HL-60/S4 treated with phorbol 12-myristate 13-acetate at 8.2 ng/mL for 4 days and 3 days (cell line): Measurements from ENCODE around the gene ITGB2.

Experiments used
- in situ Hi-C: fragments of 300-500 bp; cut with MboI; formaldehyde crosslinking; loops from 2 replicates; pipeline ENCODE4 v1.15.0; 2022; ENCODE audit warnings: low sequenced_read_pairs

Gene ITGB2

DNA sequence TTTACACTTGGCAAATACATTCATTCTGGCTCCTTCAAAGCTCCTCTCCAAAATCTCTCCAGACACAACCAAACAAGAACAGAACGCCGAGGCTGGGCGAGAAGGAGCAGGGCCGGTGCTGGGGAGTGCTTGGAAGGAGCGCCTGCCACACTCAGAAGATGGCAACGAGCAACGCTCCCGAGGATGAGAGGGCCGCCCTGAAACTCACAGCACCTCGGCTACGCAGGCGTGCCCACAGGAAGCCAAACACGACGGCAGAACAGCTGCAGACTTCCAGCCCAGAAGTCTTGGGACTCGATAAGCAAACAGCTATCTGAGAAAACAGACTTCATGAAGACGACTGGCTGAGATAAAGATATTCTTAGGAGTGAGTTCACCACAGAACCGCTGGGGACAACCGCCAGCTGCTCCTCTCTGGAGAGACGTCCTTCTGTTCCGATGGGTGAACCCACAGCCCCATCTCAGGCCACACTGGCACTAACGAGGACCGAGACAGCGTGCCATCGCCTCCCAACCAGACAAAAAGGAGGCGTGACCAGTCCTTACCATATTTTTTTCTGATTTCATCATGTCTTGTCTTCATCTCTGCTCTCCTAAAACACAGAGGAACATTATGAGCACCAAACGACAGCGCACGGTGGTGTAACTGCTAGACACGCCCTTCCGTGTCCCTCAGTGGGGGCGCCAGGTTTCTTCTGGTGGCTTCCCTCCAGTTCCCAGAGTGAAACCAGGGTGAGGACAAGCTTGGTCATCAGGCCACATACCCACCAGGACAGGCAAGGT, 65.8 kb downstream of the ITGB2 start:
- in situ Hi-C loops, result no loop called here

DNA sequence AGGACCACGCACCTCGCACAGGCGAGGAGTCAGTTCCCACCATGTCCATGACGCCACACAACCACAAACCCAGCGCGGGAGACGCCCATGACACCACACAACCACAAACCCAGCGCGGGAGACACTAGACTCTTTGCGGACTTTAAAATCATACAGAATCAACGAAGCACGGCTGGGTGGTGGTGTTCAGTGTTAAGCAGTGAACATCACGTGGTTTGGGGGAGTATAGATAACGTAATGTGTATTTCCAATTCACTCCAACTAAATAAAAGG, 66.4 kb downstream of the ITGB2 start:
- in situ Hi-C loops, result no loop called here

DNA sequence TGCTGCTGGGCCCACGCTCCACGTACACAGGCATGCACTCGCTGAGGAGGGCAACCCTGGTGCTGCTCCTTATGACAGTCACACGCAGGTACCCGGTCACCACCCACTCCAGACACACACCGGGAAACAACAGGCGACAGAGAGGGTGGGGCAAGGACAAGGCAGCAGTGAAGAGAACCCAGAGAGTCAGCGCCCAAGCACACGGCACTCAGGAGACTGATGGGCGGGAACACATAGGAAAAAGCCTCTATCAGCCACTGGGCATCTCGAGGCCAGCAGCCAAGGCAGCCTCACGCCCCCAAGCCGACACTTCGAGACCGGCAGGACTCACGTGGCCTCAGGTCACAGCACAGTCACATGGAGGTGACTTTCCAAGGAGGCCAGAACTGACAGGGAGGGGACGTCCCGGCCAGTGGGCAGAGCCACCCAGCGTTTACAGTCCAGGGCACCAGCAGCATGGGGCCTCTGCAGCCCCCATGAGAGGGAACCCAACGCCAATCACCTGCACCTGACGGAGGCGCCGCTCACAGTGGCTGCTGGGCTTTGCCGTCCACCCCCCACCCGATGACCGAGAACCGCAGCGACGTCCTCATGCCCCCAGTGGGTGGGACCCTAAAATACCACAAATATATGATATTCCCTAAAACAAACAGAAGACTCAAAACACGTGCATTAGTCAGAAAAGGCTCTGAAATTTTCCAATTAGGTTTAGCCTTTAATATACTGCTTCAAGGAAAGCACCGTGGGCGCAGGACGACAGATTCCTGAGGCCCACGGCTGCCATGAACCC, 66.9 kb downstream of the ITGB2 start:
- in situ Hi-C loops, result no loop called here

DNA sequence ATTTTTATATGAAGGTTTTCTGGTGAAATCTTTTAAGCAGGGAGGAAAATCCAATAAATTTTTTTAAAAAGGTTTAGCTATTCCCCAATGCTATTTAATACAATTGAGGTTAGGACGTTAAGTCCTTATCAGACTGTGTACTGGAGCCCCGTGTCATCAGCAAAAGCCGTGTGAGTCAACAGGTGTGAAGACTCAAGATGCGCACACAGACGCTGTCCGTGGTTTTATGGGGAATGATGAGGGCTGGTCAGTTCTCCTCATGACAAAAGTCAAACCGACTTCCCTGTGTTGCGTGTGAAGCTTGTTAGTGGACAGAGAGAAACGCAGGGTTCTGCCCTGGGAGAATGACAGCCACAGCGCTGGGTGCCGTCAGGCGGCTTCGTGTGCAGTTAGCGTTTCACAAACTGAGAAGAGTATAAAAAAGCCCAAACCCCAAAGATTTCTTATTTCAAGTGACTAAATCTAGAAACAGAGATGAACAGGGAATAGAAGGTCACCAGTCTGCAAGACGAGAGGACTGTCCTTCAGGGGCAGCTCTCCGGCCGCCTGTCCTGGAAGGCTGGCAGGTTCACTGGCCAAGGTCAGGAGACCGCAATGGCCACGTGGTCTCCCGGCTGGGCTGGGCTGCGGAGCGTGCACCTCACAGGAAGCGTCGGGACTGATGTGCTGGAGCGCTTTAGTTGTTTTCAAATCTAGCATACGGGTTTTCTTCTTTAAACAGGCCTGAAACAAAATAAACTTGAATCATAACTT, 69.6 kb downstream of the ITGB2 start:
- in situ Hi-C loops, result no loop called here

DNA sequence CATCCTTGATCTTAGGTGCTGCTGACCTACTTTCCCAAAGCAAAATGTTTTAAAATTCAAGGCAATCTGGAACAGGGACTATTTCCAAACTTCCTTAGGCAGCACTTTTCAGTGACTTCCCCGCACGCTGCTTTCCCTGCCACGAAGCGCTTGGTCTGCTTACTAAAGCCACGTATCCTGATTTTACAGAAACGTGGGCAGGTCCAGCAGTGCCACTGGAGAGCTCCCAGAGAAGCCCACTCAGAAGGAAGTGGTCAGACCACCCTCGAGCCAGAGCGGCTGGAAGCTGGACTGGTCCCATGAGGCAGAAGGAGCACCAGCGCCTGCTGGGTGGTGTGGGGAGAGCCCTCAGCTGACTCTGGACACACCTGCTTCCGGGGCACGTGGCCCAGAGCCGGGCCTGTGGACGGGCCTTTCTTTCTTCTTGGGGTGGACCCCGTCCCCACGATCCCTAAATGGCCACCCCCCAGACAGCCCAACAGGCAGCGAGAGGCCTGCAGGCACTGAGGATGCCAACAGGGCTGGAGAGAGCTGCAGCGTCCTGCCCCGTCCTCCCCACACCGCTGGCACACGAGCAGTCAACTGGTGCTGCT, 70.4 kb downstream of the ITGB2 start:
- in situ Hi-C loops, result no loop called here

DNA sequence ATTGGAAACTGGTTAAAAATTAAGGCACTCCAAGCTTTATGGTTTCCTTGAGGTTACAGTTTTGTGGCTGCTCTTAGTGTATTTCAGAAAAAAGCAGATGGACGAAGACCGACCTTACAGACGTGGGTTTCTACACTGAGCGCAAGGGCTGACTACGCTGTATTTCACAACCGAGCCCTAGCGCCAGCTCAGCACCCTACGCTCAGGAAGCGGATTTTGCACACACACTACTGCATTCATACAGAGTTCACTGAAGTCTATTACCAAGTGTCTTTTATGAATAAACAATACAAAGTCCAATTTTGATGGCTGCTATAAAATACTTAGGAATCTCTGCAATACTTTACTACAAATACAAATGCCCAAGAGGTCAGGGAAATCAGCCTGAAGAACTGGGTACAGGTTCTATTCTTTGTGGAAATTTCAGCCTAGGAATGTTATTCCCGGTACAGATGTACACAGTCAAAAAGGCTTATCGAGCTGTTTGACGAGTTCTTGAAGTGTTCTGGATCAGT, 71.0 kb downstream of the ITGB2 start:
- in situ Hi-C loops, result no loop called here

DNA sequence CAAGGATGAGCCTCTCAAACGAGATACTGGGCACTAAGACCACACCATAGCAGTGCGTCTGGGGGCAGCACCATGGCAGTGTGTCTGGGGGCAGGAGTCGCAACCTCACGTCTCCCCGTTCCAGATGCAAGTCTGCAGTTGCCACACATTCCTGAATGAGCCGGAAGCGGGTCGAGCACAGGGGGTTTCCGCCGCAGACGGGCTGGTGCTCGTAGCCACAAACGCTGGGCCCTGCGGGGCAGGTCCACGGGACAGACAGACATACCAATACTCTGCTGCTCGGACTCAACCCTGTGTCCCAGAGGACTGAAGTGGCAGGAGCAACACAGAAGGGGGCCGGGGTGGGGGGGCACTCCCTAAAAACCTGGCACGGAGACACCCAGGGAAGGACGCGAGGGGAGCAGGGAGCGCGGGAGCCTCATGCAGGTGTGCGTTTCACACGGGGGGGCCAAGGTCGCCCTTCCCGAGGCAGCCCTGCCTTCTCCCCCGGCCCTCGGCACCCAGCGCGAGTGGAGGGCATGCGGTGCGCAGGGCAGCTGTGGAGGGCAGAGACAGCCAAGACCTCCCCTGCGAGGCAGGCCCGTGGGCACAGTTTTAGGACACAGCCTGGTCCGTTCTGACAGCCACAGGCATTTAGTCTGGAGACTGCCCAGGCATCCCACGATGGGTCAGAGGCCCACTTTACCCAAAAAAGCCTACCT, 71.7 kb downstream of the ITGB2 start:
- in situ Hi-C loops, result no loop called here

DNA sequence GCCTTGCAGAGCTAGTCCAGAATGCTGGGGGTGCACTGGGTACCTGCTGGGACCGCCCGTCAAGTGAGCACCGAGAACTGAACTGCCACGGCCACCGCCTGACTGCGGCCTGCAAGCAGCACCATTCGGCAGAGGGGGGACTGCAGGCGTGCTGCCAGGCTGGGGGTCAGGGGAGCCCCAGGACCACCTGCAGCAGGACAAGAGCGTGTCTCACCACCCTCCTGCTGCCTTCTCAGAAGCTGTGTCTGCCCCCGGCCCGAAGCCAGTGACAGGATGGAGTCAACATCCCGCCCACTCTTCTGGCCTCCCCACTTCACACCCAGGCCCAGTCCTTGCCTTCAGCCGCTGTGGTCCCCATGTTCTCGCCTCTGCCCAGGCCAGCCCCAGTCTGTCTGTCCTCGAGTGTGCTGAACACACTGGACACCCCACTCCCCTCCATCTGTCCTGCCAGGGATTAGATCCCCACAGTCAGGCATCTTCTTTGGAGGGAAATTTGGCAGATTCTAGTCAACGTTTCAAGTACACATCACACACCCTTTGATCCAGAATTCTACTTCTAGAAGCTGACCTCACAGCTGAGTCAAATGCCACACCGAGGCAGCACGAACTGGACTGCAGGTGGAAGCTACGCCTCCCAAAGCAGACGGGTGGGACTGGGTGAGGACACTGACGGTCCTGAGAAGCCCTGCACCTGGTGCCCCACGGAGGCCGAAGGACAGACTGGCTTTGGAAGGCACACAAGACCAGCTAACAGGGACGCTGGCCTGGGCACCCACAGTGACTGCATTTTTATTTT, 73.2 kb downstream of the ITGB2 start:
- in situ Hi-C loops, result no loop called here

DNA sequence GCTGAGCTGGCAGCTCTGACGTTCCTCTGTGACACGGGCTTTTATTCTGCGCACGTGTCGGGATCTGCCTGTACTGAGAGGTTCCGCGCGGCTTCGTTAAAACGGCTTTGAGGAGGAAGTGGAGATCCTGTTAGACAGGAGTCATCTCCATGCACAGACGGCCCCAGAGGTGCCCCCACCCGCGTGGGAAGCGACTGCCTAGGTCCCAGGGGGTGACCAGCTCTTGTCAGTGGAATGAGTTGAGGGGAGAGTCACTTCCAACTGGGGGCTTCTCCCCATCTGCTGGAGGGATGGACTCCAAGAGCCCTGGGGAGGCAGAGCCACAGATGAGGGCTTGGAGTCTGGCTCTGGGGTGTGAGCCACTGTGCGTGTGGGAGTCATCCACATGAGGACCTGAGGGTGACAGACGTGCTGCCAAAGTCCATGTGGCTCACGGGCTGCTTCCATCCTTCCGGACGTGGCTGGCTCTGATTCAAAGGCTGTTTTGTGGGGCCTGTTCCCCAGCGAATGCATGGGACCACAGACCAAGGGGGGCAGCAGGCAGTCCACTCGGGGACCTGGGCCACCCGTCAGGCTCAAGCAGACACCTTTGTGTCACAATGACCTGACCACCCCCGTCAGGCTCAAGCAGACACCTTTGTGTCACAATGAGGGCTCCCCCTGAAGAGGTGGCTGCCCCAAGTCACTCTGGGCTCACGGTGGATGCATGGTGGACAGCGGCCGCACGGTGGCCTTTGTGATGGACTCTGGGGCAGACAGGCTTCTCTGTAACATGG, 74.0 kb downstream of the ITGB2 start:
- in situ Hi-C loops, result no loop called here

DNA sequence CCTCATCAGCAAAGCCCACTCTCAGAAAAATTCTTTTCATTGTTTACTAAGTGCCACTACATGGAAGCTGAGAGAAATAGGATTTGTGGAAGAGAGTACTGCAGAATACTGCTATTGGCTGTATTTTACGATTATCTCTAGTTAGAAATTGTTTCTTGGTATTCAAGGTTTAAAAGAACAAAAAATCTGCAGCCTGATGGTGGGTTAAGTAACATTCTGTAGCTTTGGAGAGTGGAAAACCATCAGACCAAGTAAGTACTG, 74.5 kb downstream of the ITGB2 start:
- in situ Hi-C loops, result no loop called here

DNA sequence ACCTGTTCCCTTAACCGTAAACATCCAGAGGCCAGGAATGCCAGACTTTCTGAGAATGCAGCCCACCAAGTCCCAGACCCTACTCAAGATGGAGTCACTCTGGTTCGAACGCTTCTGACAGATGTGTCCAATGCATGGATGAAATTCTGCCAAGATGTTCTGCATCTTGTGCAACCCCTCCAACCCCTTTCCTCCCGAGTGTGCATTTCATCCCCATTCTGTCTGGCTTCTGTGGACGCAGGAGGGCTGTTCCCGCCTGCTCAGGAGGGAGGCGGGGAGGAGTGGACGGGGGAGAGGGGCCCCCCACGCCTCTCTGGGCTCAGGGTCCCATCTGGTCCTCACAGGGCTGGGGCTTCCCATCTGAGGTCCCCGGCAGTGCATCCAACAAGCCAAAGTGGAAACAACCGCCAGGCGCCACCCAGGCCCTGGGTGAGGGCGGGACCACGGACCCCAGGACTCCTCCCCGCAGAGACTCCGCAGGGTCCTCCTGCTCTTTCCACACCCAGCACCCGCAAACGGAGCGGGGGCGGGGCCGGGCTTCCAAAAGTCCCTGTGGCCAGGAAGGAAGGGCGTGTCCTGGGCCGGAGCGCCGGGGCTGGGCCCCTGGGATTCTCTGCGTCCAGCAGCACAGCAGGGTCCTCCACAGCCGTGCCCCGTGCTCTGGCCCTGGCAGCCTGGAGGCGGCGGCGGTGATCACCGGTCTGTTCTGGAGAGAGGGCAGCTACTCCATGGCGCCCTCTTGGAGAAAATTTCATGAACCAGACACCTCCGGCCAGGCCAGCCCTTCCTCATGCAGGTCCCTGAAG, 75.1 kb downstream of the ITGB2 start:
- in situ Hi-C loops, result no loop called here

DNA sequence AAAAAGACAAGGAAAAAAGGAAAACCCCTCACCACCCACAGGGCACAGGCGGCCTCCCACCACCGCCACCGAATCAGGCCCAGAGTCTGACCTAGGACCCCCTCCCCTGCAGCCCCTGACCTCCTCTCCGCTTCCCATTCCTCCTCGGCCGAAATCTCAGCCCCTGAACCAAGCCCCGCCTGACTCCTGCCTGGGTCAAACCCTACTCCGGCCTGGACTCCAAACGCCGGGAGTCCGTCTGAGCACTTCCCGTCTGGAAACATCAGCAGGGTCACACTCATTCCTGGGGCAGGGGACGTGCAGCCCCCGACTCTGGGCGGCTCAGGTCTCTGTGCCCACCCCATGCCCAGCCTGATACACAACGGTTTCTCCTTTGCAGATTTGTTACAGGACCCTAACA, 76.4 kb downstream of the ITGB2 start:
- in situ Hi-C loops, result no loop called here

DNA sequence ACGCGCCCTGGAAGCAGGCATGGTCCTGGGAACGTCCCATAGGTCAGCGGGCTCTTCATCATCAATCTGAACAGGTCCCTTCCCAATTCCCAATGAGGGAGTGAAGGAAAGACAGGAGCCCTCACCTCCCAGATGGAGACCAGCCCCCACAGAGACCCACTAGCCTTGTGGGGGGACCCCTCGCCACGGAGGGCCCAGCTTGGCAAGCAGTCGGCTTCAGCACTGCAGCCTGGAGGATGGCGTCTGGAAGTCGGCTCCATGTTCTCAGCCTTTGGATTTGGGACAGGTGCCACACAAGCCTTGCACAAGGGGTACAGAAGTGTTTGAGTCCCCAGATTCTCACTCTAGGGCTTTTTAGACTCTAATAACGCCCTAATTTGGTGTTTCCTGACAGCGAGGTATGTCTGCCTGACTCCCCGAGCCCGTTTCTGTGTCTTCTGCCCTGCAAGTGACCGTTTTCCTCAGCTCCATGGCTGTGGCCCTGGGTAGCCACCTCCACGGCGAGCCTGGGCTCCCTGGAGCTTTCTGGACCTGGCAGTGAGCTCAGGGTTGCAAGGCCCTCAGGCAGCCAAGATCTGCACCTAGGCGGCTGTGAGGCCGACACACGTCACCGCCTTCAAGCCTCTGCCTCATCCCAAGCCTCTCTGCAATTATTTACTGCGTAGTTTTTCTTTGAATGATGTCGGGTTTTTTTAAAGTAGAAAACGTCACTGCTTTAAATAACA, 77.8 kb downstream of the ITGB2 start:
- in situ Hi-C loops, result no loop called here

DNA sequence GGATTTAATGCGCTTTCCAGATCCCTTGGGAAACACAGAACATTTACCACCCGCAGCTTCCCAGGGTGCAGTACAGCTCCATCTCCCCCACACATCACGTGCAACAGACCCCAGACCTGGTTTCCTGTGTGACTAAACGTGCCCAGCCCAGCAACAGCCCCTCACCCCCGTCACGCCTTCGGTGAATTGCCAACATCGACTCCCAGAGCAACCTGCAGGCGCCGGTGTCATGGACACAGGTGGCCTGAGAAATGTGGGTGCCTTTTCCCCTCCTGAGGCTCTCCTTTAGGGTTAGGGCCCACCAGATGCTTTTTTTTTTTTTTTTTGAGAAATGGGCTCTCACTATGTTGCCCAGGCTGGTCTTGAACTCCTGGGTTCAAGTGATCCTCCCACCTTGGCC, 78.6 kb downstream of the ITGB2 start:
- in situ Hi-C loops, result no loop called here

DNA sequence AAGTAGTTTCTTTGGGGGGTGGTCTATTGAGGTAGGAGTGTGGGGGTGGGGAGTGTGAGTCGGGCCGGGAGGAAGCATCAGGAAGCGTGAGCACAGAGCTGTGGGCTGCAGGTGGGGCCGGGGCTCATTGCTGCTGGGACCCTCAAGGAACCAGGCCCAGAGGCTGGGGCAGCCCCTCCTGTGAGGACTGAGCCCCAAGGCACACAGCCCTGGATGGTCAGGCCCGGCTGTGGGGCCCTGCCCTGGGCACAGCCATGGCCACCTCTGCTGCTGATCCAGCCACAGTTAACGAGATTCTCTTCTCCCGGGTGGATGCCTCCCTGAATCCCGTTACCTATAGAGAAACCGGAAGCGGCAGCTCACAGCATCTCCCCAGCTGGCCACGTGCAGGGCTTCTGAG, 79.9 kb downstream of the ITGB2 start:
- in situ Hi-C loops, result no loop called here

DNA sequence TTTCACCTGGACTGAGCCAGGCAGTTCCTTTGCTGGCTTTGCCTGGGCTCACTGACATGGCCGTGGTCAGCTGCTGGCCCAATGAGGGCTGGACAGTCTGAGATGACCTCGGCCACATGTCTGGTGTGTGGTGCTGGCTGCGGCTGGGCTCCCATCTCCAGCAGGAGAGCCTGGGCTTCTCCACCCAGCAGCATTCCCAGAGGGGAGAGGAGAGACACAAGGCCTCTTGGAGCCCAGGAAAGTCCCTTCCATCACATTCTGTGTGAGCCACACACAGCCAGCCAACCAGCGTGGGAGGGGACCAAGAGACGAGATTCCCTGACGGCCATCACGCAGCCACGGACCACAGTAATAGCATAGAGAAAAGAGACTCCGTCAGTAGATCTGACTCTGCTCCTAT, 81.7 kb downstream of the ITGB2 start:
- in situ Hi-C loops, result no loop called here

DNA sequence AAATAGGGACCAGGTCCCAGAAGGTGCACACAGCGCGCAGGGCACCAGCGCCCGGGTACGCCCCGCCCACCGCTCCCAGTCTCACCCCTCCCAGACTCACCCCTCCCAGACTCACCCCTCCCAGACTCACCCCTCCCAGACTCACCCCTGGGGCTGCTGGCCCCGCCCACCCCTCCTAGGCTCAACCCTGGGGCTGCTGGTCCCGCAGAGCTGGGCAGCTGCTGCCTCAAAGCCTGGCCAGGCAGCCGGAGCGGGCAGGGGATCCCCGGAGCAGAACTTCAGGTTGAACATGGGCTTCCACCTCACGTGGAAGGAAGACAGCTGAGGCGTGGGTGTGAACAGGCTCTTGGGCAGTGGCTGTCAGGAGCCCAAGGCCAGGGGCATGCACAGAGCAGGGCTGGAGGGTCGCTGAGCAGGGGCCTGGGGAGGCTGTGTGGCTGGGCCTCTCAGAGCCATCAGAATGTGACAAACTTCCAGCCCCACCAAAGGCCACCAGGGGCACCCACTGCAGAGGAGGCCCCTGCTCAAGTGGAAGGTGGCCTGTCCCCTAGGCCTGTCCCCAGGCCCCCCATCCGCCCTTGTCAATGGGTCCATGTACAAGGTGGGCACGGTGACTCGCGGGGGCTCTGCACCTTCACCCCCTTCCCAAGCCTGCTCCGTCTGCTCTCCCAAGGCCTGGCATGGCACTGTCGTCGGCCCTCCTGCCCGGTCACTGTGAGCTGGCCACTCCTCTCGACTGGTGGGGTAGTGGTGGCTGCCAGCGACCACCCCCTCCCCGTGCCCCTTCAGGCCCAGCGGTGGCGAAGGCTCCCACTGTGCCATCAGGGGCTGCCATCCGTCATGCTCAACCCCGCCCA, 82.4 kb downstream of the ITGB2 start:
- in situ Hi-C loops, result no loop called here
